GM10248 (cell line): ENCODE data around the gene RASA3.

Source experiments
- CTCF ChIA-PET: fragments of 300-600 bp; sonication (Branson Sonifier 250); formaldehyde crosslinking; extraction: SDS; loops from one replicate; lab custom pipeline; 2021; ENCODE audit warnings: antibody characterized with exemption; lab: Yijun Ruan, JAX
- POLR2A ChIA-PET: fragments of 350-650 bp; sonication (Branson Sonifier 250); formaldehyde crosslinking; extraction: SDS; loops from one replicate; lab custom pipeline; 2020; ENCODE audit warnings: antibody characterized with exemption; lab: Yijun Ruan, JAX
- DNase-seq: peaks from one replicate; pipeline ENCODE4 v3.0.0; 2012; ENCODE audit errors: extremely low spot score
- CTCF ChIP-seq: IDR thresholded peaks from 2 replicates; pipeline ENCODE4 v1.5.1; 2012; ENCODE audit warnings: mild to moderate bottlenecking, low read depth; ENCODE audit errors: extremely low read depth, missing control alignments, control extremely low read depth

Gene RASA3

GRCh38 chr13:114057166-114058050 is 75.0 kb downstream of the RASA3 start:
- POLR2A ChIA-PET = no interaction called here
- TF ChIP-seq CTCF = no peak
- CTCF ChIA-PET = no interaction called here
- DNase-seq = no peak

- DNase-seq = no peak
- ChIA-PET CTCF (no interaction called here), POLR2A (no interaction called here)
- TF ChIP-seq CTCF = no peak
Observed at GRCh38 chr13:114056205-114057013, 76.0 kb downstream of the RASA3 start.

- ChIA-PET POLR2A (no interaction called here), CTCF (no interaction called here)
- no peak for TF ChIP-seq CTCF
- no peak for DNase-seq
Observed at GRCh38 chr13:114055766-114056165, 76.7 kb downstream of the RASA3 start.

GRCh38 chr13:114054830-114055439 is 77.5 kb downstream of the RASA3 start:
- POLR2A ChIA-PET = no interaction called here
- no peak for TF ChIP-seq CTCF
- CTCF ChIA-PET = no interaction called here
- no peak for DNase-seq

GRCh38 chr13:114054264-114054663 is 78.2 kb downstream of the RASA3 start:
- CTCF ChIA-PET = no interaction called here

More at GRCh38 chr13:114054264-114054663, 78.2 kb downstream of the RASA3 start:
- POLR2A ChIA-PET = no interaction called here
- no peak for DNase-seq
- TF ChIP-seq CTCF = no peak
